Stimulated activated CD8-positive, alpha-beta memory T cell treated with anti-CD3 and anti-CD28 coated beads, Interleukin-2, amount 100 ng/mL, for 1 hour (primary cell): ENCODE results near the gene SIGLEC5.

Experiments
- DNase-seq, 2 donors: peaks; one replicate each; pipeline ENCODE4 v3.0.0-alpha.2; 2020; ENCODE audit warnings: low read depth in 2 of 2

The SIGLEC5 gene

DNA sequence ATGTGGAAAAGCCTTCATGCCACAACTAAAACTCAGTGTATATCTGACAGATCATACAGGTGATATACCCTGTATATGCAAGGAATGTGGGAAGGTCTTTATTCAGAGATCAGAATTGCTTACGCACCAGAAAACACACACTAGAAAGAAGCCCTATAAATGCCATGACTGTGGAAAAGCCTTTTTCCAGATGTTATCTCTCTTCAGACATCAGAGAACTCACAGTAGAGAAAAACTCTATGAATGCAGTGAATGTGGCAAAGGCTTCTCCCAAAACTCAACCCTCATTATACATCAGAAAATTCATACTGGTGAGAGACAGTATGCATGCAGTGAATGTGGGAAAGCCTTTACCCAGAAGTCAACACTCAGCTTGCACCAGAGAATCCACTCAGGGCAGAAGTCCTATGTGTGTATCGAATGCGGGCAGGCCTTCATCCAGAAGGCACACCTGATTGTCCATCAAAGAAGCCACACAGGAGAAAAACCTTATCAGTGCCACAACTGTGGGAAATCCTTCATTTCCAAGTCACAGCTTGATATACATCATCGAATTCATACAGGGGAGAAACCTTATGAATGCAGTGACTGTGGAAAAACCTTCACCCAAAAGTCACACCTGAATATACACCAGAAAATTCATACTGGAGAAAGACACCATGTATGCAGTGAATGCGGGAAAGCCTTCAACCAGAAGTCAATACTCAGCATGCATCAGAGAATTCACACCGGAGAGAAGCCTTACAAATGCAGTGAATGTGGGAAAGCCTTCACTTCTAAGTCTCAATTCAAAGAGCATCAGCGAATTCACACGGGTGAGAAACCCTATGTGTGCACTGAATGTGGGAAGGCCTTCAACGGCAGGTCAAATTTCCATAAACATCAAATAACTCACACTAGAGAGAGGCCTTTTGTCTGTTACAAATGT is 42.7 kb downstream of the SIGLEC5 start:
- DNase-seq, result no peak

DNA sequence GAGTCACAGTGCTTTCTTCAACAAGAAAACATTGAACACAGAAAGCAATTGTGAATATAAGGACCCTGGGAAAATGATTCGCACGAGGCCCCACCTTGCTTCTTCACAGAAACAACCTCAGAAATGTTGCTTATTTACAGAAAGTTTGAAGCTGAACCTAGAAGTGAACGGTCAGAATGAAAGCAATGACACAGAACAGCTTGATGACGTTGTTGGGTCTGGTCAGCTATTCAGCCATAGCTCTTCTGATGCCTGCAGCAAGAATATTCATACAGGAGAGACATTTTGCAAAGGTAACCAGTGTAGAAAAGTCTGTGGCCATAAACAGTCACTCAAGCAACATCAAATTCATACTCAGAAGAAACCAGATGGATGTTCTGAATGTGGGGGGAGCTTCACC is 43.4 kb downstream of the SIGLEC5 start:
- DNase-seq, result no peak

DNA sequence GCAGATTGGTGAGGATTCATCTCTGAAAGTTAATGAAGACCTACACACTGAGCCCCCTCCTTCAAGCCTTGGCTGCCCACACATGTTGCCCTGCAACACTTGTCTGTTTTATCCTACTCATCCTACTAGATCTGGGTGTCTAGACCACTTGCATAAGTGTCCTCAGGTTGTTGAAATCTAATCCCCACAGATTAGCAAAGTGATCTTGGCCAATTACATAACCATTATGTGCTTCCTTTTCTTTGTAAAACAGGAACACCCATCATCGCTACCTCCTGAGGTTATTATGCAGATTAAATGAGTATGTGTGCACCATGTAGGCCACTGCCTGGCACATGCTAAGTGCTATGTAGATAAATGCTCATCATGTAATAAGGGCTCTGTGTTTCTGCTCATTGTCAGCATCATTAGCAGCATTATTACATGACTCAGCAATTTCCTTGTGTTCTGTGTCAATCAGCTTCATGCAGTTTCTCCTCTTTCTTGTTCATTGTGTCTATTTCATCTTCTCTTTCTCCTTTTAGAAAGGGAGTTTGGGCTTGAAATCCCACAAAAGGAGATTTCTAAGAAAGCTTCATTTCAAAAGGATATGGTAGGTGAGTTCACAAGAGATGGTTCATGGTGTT is 44.0 kb downstream of the SIGLEC5 start:
- DNase-seq, result no peak

DNA sequence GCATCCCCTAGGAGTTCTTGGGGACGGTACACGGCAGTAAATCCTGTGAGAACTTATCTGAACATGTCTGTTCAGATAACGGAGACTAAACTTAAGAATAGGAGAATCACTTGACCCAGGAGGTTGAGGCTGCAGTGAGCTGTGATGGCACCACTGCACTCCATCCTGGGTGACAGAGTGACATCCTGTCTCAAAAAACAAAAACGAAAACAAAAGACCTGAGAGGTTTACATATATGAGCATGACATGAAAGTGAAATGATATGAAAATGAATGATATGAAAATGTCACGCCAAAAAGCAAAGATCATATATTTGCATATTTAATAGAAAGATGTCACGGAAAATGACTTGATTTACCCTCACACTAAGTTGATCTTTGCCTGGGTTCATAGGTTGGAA is 53.4 kb downstream of the SIGLEC5 start:
- DNase-seq, result no peak

DNA sequence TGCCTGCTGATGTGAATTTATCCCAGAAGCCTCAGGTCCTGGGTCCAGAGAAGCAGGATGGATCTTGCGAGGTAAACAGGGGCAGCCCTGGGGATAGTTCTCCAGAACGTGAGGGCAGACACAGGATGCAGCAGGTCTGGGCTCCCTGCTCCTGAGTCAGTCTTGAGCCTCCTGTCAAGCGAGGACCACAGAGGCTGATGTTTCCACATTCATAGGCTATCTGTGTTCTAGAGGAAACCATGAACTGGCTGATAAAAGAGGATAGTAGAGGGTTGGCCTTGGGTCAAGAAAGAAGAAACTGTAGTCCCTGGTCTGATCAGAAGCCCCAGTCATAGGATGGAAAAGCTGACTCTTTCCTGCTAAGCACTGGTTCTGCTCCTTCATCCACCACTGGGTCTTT is 56.9 kb downstream of the SIGLEC5 start:
- DNase-seq, result no peak

DNA sequence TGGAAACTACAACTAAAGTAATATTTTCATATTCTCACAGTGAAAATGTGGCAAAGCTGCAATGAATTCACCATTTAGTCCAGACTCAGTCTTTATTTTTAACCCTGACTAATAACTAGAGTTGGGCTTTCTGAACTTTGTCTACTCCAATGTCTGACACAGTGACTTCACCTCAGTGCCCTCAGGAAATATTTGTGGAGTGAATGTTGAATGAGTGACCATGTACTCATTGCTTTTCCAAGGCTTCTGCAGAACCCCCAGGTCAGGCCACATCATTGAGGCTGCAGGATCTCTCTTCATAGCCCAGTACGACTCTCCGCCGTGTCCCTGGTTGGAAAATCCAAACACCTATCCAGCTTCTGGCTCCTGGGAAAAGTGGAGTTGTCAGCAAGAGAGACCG is 57.3 kb downstream of the SIGLEC5 start:
- no peak for DNase-seq

DNA sequence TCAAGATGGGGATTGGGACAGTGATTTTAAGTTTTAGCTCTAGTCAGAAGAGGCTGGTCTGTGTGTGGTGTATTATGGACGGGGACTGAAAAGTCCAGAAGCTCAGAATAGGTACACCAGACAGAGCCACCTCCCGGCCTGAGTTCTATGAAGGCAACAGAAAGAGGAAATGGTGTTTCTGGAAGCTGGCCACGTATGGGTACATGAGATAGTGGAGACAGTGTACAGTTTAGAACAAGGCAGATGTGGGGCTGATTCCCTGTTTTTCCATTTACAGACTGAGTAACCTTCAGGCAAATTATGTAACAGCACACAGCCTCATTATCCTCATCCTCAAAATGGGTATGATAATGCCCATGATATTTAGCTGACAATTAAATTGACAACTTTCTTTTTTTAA is 57.8 kb downstream of the SIGLEC5 start:
- no peak for DNase-seq

DNA sequence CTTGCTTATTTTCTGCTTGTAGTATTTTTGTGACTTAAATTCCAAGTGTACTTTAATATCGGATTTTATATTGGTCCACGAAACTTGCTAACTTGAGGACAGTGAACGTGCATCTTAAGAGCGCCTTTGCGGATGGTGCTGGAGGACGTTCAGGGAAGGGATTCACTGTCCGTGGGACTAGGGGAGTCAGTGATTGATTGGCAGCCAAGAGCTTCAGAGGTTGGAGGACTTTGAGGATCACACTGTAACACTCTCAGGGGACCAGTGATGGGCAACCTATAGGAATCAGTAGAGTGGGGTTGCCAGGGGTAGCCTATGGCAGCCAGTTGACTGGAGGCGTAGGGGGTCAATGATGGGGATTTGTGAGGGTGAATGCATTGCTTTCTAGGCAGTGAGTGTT is 58.6 kb downstream of the SIGLEC5 start:
- no peak for DNase-seq

DNA sequence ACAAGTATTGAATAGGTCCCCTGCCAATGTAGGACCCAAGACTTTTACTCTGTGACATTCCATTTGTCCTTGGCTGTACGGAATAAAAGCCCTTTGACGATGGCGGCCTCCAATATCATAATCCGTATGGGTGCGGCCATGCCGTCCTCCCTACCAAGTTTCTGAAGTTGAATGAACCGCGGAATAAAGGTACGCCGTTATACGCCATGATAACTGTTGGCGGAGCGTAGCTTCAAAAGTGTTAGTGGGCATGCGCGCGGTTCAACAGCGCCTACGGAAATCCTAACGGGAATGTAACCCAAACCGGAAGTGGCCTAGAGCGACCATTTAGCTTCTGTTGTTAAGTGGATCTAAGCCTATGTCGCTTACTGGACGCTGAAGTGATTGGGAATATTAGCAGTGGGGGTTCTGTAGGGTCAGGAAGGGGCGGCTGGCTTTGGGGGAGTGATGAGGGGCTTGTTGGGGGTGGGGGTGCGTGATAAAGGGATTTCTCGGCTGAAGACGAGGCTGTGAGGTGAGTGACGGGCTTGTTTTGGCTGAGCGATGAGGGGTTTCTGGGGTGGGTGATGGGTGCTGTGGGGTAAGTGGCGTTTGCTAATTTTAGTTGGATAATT is 59.1 kb downstream of the SIGLEC5 start, which contains the start of gene ZNF175:
Gene ZNF175 (plus strand): TSS at position 322 of the 614 bp plus-strand sequence. CDS start 2,047 bp downstream, outside the sequence.
- DNase-seq, result peak; percentile 68 to 70

DNA sequence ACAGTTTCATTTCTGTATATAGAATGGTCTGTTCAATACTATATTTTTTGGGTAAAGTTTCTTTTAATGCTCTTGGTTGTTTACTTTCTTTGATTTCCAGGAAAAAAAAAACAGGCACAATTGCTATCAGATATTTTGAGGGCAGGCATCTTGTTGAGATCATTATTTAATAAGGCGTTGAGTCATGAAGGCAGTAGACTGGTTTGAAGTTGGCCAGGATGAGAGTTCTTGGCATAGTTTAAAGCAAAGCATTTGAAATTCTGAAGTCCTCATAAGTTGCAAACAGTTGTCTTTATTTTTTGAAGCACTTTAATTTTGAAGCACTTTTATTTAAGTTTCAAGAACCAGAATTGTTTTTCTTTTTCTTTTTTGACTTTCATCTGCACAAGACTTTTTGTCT is 61.7 kb downstream of the SIGLEC5 start:
- DNase-seq, result no peak

DNA sequence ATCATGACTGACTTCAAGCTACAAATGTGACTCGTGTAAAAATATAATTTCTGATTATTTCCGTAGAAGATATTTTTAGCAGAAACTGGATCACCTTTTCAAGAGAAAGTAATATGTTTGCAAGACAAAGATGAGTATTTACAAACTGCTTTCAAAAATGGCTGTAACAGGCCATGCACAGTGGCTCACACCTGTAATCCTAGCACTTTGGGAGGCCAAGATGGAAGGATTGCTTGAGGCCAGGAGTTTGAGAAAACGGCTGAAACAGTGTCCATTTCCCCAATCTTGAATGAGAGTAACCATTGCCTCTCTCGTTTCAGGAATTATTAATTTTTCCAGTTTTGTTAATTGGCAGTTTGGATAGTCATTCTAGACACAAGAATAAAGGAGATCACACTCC is 62.6 kb downstream of the SIGLEC5 start:
- DNase-seq, result no peak

DNA sequence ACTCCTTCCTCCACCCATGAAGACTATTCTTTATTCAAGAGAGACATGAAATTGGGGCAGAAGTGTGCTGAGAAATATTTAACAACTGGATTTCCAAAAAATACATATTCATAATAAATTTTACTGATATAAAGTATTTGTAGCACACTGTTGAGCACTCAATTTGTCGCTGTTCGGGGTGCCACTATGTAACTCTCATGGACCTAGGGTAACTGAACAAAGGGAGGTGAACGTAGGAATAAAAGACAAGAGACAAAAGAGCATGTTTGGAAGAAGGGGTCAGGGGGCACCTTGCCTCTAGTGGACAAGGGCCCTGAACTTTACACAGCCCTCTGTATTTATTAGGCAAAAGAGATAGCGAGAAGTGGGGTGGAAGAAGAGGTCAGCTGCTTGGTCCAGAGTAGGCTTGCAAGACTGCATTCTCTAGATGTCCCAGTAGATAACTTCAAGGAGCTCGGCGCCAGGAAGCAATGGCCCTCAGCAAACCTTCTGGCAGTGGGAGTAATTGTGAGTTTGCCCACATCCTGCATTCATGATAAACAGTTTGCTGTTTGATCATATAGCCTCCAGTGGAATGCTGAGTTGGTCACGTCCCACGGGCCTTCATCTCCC is 63.6 kb downstream of the SIGLEC5 start:
- no peak for DNase-seq

DNA sequence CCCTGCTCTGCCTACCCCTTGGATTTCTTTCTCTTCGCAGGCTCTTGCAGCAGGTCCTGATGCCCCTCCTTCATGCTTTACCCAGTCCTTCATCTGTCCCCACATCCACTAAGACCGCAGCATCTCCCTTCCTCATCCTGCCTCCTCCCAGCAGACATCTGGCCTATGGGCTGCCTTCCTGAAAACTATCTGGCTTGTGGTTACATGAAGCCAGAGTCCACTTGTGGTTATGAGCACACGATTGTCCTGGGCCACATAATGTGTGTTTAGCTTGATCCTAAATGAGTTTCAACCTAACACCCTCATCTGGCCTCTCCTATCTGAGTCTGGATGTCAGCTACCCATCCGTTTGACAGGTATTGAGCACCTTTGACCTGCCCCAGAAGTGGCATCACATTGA is 64.6 kb downstream of the SIGLEC5 start:
- no peak for DNase-seq

DNA sequence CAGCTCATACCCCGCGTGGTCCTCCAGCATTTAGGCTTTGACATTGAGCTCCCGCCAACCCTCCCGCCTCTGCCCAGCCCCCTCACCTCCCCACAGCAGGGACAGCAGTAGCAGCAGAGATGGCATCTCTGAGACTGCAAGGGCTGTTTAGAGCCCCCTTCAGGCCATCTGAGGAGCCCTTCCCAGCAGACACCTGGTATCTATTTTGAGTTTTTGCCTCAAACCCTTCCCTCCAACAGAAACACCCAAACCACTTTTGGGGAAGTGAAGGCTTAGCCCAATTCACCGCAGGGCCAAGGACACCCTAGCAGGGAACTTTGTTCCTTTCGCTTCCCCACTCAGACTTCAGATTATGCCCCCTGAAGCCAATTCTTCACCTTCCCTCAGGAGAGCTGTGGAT is 65.4 kb downstream of the SIGLEC5 start:
- no peak for DNase-seq
